HG03060 (cell line): ENCODE measurements around the gene CACNA1C.

Experiments
- ATAC-seq: cut with Tn5 transposase; IDR thresholded peaks from one replicate; pipeline ENCODE4 v1.9.1; 2021; ENCODE audit warnings: low read depth, moderate number of reproducible peaks; ENCODE audit not compliant: unreplicated experiment

The CACNA1C gene

GRCh38 chr12:2583091-2583497 lies 530.3 kb downstream of the CACNA1C start:
- no peak for ATAC-seq

GRCh38 chr12:2583642-2584401 lies 531.0 kb downstream of the CACNA1C start:
- ATAC-seq, result no peak

- no peak for ATAC-seq
Observed at GRCh38 chr12:2586156-2587038, 533.6 kb downstream of the CACNA1C start.

GRCh38 chr12:2588345-2588744 lies 535.6 kb downstream of the CACNA1C start:
- no peak for ATAC-seq

GRCh38 chr12:2589381-2589780 lies 536.6 kb downstream of the CACNA1C start:
- ATAC-seq, result no peak

GRCh38 chr12:2593045-2593444 lies 540.3 kb downstream of the CACNA1C start:
- no peak for ATAC-seq

GRCh38 chr12:2596441-2596840 lies 543.7 kb downstream of the CACNA1C start:
- no peak for ATAC-seq

GRCh38 chr12:2605301-2605700 lies 552.5 kb downstream of the CACNA1C start:
- ATAC-seq, result no peak

GRCh38 chr12:2606186-2606910 lies 553.6 kb downstream of the CACNA1C start:
- no peak for ATAC-seq

GRCh38 chr12:2607881-2608607 lies 555.3 kb downstream of the CACNA1C start:
- no peak for ATAC-seq

GRCh38 chr12:2608608-2608945 lies 555.8 kb downstream of the CACNA1C start:
- no peak for ATAC-seq

GRCh38 chr12:2609020-2609419 lies 556.2 kb downstream of the CACNA1C start:
- ATAC-seq, result no peak

- no peak for ATAC-seq
Observed at GRCh38 chr12:2610358-2610757, 557.6 kb downstream of the CACNA1C start.

GRCh38 chr12:2613326-2614073 lies 560.7 kb downstream of the CACNA1C start:
- ATAC-seq, result peak; percentile 72

- ATAC-seq, result no peak
Observed at GRCh38 chr12:2614341-2614740, 561.6 kb downstream of the CACNA1C start.

GRCh38 chr12:2615665-2616402 lies 563.0 kb downstream of the CACNA1C start:
- no peak for ATAC-seq

GRCh38 chr12:2616763-2617162 lies 564.0 kb downstream of the CACNA1C start:
- ATAC-seq, result no peak

- ATAC-seq, result no peak
Observed at GRCh38 chr12:2617365-2617764, 564.6 kb downstream of the CACNA1C start.
